Measurements from ENCODE around the gene PLCD1. TPM values are rescaled to one million over a fixed set of nuclear protein-coding genes. Genes with fewer than 3 reads are reported as not detected.

The PLCD1 gene
- total RNA-seq, 2 experiments from 2014 or later: 7.7 to 10.4 TPM

GRCh38 chr3:37987315-37987697, 42.1 kb downstream of the PLCD1 start:
- no TSS peak for BruUV-seq (replicated peaks)
- CTCF ChIA-PET (ENCODE audit: unreplicated experiment): interaction anchor here (0.6 kb wide), 1 partner anchor 13 kb away, joined by 3 read pairs; no protein-coding TSS in a partner anchor

GRCh38 chr3:37986479-37987314, 42.7 kb downstream of the PLCD1 start:
- Histone ChIP-seq H2AFZ (ENCODE audit: low read length) (no peak overlapping the region), H4K20me1 (ENCODE audit: insufficient read depth, low read length) (no peaks in the 10 kb centered on the region), H3K27ac (ENCODE audit: low read depth, low read length, poor library complexity, severe bottlenecking) (no peak overlapping the region), H3K4me2 (ENCODE audit: low read length) (no peak overlapping the region), H3K9me2 (ENCODE audit: insufficient read depth, low read length) (no peaks in the 10 kb centered on the region), H3K79me2 (ENCODE audit: insufficient read depth, low read depth, low read length) (no peaks in the 10 kb centered on the region), H3K9me3 (ENCODE audit: low read length) (no peaks in the 10 kb centered on the region), H3K36me3 (ENCODE audit: insufficient read depth, low read length) (no peaks in the 10 kb centered on the region), H3K4me3 (ENCODE audit: low read depth, low read length, poor library complexity, severe bottlenecking) (no peak overlapping the region), H3K4me1 (ENCODE audit: insufficient read depth, low read length, poor library complexity, severe bottlenecking) (peaks cover 3% of the 10 kb centered on the region)
- intact Hi-C loops (cut with micrococcal nuclease; ENCODE audit: unreplicated experiment): no loop called here
- no peak for TF ChIP-seq EZH2phosphoT487 (IDR thresholded peaks at IDR 0.05; ENCODE audit: borderline replicate concordance, low read depth, low read length)
- TF ChIP-seq, protein P1, sequence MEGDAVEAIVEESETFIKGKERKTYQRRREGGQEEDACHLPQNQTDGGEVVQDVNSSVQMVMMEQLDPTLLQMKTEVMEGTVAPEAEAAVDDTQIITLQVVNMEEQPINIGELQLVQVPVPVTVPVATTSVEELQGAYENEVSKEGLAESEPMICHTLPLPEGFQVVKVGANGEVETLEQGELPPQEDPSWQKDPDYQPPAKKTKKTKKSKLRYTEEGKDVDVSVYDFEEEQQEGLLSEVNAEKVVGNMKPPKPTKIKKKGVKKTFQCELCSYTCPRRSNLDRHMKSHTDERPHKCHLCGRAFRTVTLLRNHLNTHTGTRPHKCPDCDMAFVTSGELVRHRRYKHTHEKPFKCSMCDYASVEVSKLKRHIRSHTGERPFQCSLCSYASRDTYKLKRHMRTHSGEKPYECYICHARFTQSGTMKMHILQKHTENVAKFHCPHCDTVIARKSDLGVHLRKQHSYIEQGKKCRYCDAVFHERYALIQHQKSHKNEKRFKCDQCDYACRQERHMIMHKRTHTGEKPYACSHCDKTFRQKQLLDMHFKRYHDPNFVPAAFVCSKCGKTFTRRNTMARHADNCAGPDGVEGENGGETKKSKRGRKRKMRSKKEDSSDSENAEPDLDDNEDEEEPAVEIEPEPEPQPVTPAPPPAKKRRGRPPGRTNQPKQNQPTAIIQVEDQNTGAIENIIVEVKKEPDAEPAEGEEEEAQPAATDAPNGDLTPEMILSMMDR (conservative IDR thresholded peaks at IDR 0.05; ENCODE audit: low read length): no peak
- no TSS peak for BruUV-seq (replicated peaks)
- ChIA-PET POLR2A (no interaction called here), CTCF (ENCODE audit: unreplicated experiment) (interaction anchor here (0.6 kb wide), 2 partner anchors 12 to 695 kb away, joined by 3 read pairs; no protein-coding TSS in a partner anchor)
- no peak for DNase-seq (ENCODE audit: low spot score)

More at GRCh38 chr3:37987315-37987697, 42.1 kb downstream of the PLCD1 start:
- peaks cover 3% of the 10 kb centered on the region for H3K4me1 ChIP-seq (ENCODE audit: insufficient read depth, low read length, poor library complexity, severe bottlenecking)
- H4K20me1 ChIP-seq (ENCODE audit: insufficient read depth, low read length): no peaks in the 10 kb centered on the region
- H3K4me3 ChIP-seq (ENCODE audit: low read depth, low read length, poor library complexity, severe bottlenecking): no peak overlapping the region
- H3K27ac ChIP-seq (ENCODE audit: low read depth, low read length, poor library complexity, severe bottlenecking): no peak overlapping the region
- TF ChIP-seq, protein P1 (conservative IDR thresholded peaks at IDR 0.05; ENCODE audit: low read length): no peak
- no peak for TF ChIP-seq EZH2phosphoT487 (IDR thresholded peaks at IDR 0.05; ENCODE audit: borderline replicate concordance, low read depth, low read length)
- no peak overlapping the region for H2AFZ ChIP-seq (ENCODE audit: low read length)
- no peaks in the 10 kb centered on the region for H3K36me3 ChIP-seq (ENCODE audit: insufficient read depth, low read length)
- no peaks in the 10 kb centered on the region for H3K9me3 ChIP-seq (ENCODE audit: low read length)
- H3K9me2 ChIP-seq (ENCODE audit: insufficient read depth, low read length): no peaks in the 10 kb centered on the region
- no peak for DNase-seq (ENCODE audit: low spot score)
- intact Hi-C loops (cut with micrococcal nuclease; ENCODE audit: unreplicated experiment): no loop called here
- no peaks in the 10 kb centered on the region for H3K79me2 ChIP-seq (ENCODE audit: insufficient read depth, low read depth, low read length)
- POLR2A ChIA-PET: no interaction called here
- no peak overlapping the region for H3K4me2 ChIP-seq (ENCODE audit: low read length)

Data from OCI-LY7 (cell line).